HG02885 (cell line): ENCODE results near the gene ANGPT4.
"Not testable (repeated sequence)": the region's sequence is repeated elsewhere in the genome, so short reads cannot be mapped to it uniquely, and the experiment has no call there.

Experiments
- ATAC-seq: cut with Tn5 transposase; IDR thresholded peaks from one replicate; pipeline ENCODE4 v1.9.1; 2021; ENCODE audit warnings: mild to moderate bottlenecking; ENCODE audit not compliant: unreplicated experiment, poor library complexity

Gene ANGPT4

DNA sequence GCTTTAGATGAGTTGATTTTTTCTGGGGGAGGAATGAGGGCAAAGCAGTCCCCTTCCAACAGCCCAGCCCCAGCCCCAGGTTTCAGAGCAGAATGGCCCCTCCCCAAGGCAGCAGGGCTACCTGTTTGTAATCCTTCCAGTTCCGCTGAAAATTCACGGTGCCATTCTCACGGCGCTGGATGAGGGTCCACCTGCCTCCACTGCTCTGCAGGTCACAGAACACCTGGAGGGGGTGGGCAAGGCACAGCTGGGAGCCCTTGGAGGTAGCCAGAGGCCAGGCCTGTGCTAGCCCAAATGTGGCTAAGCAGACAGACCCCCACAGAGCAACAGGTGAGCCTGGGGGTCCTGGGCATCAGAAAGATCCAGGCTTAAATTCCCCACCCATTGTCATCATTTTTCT lies 36.5 kb downstream of the ANGPT4 start:
- ATAC-seq: no peak

DNA sequence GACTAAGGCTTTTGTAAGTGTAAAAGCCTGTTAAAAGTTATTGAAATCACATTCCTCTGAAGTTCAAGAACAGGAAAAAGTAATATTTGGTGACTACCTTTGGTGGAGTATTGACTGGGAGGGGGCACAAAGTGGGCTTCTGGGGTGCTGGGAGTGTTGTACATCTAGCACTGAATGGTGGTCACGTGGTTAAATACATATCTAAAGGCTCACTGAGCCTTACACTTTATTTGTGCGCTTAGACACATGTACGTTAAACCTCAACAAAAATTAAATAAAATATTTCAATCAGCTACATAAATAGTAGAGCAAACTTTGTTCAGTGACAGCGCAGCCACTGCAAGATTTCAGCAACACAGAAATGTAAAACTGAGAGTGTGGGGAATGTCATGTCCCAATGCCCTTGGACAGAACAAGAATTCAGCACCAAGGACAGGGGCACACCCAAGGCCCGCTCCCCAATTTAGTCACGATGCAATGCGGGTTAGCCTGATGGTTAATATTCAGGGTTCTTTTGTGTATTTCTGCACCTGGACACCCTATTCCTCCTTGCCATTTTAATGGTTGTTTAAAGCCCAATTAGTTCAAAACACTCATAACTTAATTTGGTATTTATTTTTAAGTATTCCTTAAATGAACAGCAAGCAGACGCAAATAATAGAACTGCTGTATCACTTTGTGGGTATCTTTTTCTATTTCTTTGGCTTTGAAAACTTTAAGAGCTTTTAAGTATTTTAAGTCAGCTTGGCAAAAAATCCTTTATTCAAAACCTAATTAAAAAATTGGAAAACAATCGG lies 37.4 kb downstream of the ANGPT4 start:
- no peak for ATAC-seq

DNA sequence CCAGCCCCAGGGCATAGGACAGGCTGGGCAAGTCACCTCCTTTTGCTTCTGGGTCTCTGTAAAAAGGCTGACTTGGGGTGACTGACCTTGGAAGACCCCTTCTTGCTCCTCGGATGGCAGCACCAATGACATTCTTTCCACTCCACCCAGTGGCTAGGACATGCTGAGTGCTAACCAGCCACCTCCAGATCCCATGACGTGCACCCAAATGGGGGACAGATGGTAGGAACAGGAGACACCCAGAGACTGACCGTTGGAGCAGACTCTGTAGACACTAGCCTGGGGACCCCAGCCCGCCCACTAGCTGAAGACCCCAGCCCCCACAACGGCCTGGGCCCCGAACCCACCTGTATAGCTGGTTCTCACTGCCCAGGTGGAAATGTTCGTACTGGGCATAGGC lies 38.3 kb downstream of the ANGPT4 start:
- ATAC-seq: no peak

DNA sequence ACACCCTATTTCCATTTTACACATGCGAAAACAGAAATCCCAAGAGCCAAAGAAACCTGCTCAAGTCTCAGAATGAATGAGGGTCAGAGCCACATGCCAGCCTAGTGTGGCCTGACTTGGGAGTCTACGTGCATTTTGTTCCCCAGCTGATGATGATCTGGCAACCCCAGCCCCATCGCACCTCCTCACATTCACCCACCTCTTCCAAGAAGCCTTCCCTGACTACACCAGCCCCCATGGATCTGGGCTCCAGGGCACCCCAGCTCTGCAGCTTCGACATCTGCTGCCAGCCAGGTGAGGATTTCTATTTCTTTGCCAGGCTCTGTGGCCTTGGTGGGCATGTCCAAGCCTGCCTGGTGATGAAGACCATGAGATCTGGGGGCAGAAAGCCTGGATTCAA lies 41.0 kb downstream of the ANGPT4 start:
- ATAC-seq: no peak

DNA sequence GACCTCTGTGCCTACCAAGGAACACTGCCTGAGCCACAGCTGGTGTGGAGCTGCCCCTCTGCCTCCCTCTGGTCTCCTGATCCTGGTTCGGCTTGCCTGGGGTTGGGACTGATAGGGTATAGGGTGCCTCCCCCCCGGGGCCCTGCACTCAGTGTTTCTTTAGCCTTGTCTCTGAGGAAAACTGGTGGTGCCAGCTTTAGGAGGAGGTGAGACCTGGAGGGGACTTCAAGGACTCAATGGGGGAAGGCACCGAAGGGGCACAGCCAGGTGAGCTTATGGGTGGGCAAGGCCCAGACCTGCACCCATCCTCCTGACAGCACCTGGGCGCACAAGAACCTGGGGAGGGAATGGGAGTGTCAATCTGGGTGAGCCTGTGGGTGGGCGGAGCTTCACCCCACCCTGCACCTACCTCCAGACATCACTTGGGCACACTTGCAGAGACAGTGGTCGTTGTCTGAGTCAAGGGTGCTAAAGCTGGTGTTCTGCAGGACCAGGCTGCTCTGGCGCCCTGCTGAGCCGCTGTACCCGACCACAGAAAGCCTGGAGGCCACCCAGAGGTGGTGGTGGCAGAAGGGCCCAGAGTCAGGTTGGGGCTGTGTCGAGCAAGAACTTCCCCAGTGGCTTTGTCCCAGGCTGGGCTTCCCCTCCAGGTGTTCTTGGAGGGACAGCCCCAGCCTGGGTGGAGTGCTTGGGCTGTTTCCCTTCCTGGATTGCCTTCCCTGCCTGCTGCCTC lies 42.1 kb downstream of the ANGPT4 start:
- ATAC-seq: no peak

DNA sequence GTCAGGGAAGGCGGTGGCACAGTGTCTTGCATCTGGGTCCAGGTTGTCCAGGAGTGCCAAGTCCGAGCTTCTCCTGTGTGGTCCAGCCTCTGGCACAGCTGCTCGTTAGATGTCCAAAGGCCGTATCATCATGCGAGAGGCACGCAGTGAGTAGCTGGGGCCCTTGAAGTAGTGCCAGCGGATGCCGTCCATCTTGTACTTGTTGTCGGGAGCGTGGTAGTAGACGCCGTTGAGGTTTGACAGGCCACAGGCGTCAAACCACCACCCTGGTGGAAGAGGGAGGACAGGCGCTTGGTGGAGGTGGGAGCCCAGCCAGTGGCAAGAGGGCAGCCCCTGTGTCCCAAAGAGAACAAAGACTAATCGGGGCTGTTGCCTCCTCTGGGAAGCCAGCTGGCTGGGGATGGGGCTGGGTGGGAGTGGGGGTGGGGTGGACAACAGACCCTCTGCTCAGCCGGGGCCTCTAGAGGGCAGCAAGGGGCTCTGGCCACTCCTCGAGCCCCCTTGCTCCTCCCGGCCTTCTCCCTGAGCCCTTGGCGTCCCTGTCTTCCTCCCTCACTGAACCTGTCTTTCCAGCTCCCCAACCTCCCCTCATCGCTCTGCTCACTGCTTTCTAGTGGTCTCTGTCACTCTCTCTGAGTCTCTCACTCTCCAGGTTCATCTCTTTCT lies 43.1 kb downstream of the ANGPT4 start:
- ATAC-seq: no peak

DNA sequence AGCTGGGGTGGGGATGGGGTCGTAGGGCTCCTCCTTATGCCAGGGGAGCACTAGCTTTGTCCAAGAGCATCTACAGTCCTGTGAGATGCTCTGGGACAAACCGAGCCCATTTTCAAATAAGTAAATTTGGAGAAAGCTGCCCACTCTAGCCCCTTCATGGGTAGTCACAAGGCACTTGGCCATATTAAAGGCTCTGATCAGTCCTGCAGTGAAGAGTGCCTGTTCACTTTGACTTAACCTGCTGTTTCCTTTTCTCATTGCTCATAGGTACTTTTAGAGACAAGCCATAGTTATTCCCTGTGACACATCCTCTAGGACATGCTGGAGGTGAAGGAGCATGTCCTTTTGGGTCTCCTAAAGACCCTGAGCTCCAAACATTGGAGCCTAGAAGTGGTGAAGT lies 44.2 kb downstream of the ANGPT4 start:
- ATAC-seq: no peak

DNA sequence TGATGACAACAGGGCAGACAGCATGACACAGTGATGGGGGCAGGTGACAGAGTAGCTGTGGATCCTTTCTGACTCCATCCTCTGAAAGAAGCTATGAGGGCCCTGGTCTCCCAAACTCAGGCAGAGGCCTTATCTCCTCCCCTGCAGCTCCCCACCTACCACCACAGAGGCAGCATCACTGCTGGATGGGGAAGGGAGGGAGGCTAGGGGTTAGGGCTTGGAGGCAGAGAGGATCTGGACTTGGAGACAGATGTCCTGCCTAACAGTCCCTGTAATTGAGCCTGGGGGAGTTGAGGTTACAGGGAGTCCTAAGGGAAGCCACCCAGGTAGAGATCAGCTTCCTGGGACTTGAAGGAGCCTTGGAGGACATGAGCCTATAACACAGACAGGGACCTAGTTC lies 44.7 kb downstream of the ANGPT4 start:
- ATAC-seq: no peak

DNA sequence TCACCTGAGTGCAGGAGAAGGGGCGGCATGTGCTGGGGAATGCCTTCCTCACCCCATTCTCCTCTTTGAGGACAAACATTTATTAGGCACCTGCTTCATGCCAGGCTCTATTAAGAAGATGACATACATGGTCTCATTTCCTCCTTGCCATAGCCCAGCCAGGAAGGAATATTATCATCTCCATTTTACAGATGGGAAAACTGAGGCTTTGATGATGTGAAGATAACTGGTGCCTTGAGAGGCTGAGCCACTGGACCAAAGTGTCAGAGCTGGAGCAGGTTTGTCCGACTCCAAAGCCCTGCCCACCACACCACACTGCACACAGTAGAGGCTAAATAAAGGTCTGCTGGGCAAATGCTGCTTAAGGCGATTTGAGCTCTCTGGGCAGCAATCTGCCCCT lies 45.4 kb downstream of the ANGPT4 start:
- ATAC-seq: no peak

DNA sequence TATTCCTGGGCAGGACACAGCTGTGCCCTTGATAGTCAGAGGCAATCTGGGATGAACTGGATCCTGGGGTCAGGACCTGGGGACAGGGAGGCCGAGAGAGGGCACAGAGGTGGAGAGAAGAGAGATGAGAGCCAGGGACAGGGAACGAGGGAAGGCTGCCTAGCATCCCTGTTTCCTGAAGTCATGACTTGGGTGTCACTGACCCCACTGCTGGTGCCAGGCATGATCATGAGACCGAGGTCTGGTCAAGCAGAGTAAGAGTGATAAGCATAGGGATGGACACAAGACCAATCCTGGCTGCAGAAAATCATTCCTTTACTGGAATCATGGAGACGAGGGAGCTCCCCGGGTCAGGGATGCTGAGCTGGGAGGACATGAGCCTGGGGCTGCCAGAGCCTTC lies 46.5 kb downstream of the ANGPT4 start:
- no peak for ATAC-seq

DNA sequence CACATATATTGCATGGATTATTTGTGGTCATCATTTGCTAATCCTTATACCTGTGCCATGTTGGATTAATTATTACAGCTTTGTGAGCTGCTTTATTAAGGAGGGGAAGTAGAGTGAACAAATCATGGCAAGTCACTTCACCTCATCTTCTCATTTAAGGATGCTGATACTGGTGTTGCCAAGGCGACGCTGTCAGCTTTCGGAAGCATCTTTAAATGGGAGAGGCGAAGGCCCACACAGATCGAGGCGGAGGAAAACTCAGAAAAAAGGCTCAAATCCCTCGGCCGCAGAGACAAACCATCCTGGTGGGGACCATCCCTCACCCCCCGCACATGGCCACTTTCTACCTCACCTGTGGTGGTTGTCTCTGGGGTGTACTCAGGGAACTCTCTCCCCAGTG lies 47.9 kb downstream of the ANGPT4 start:
- no peak for ATAC-seq

DNA sequence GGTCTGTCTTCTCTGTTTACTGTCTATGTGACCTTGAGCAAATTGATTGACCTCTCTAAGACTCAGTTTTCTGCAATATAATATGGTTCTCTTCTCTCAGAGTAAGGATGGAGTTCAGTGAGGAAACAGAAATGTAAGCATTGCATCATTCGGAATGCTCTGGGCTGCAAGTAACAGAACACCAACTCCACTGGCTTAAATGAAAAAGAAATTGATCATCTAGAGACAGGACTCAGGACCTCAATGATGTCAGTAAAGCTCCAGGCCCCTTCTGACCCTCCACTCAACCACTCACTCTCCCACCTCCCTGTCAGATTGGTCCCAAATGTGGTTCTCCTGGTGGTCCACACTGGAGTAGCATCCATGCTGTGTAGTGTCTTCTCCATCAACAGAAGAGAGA lies 50.7 kb downstream of the ANGPT4 start:
- ATAC-seq: no peak

DNA sequence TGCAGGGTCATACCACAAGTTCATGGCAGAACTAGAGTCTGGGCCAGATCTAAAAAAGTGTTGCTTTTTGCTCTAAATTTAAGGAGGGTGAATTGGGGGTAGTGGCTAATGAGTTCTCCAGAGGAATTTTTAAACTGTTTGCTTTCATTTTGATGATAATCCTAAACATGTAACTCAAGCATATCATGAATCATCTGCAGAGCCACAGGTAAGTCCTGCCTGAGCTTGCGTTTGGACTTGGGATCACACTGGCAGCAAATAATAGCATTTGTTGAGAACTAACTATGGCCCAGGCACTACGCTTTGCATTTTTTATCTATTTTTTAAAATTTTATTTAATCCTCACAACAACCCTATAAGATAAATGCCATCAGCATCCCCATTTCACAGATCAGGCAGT lies 55.2 kb downstream of the ANGPT4 start:
- ATAC-seq: no peak

DNA sequence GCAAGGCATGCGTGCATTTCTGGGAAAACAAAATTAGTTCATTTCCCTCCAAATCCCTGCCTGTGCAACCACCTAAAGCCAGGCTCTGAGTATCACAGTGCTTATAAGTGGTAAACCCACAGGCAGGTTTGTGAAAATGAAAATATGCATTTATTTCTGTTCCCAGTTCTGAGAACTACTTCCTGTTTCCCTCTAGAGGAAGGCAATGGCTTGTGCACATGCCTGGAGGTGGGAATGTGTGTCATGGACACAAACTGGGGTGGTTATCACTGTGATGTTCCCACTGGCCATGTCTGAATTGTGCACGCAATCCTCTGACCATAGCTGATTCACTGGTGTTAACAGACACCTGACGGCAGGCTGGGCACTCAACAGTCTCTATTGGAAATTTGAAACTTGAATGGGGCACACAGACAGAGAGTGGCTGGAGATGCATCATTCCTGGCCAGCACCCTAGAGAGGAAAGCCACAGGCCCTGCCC lies 56.3 kb downstream of the ANGPT4 start:
- ATAC-seq: no peak

DNA sequence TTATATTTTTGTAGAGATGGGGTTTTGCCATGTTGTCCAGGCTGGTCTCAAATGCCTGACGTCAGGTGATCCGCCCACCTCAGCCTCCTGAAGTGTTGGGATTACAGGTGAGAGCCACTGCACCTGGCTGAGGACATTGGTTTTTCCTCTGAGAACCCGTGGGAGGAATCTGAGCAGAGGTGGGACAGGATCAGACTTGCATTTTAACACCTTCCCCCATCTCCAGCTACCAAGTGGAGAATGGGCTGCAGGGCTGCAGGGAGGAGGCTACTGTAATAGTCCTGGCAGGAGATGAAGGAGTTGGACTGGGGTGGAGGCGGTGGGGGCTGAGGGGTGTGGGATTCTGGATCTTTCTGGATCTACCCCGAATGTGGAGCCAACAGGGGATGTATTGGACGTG lies 58.1 kb downstream of the ANGPT4 start:
- ATAC-seq: no peak

DNA sequence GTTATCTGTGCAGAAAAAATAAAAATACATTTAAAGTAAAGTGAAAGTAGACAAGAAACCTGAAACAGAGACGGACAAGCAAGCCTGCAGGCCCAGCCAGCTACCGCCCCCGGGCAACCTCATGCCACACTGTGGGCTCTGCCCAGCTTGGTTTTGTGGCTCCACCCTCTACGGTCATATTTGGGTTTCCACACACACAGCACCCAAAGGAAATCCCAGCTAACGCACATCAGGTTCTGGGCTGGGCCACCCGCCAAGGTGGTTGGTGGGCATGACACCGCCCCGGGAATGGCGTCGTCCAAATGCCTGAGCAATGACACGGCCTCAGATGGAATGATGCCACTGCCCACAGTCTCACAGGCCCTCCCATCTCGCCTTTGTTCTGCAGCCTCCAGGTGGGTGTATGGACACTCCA lies 59.8 kb downstream of the ANGPT4 start:
- ATAC-seq: no peak

DNA sequence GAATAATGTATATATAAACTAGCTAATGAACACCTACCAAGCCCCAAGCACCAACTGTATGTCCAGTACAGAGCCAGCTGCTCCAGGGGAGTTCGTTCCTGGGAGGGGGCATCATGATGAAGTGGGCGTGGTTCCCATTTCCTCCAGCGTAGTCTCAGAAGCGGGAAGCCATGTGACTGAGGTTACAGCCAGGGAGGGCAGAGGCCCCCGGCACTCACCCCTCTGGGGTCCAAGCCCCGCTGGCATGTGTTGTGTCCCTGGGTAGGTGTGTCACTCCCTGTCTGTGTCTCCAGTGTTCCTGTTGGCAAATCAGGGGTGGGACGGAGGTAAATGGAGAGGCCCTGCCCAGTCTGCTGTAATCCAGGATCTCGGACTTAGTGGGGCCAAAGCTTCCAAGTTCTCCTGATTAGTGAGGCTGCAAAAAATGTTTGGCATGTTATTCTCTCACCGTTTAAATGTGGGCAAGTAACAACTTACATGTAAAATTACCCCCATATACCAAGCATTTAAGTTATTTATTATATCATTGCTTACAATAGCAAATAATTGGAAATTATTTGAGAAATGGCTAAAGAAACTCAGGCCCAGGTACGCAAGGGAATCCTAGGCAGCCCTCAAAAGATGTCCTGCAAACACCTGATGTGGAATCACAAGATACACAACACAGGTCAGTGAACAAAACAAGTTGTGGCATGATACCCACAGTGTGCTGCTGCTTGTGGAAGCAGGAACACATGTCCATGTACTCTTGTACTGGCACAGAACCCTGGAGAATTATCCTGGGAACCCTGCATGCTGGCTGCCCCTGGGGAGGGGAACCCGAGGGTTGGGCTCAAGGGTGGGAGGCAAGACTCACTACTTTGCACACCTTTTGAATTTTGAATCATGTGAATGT lies 60.4 kb downstream of the ANGPT4 start:
- ATAC-seq: no peak

DNA sequence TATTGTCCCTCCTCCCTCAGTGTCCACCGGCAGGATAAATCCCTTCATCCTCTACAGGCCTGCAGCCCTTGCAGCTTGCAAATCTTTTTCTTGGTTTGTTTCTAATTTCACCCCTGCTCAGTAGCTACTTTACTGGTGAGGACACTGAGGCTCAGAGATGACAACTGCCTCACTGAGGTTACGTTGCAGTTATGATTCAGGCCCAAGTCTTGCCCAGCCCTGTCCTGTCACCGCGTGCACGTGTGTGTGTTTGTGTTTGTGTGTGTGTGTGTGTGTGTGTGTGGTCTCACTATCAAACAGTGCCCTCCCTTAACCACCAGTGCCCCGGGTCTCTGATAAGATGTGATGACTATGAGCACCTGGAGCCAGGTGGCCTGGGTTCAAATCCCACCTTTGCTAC lies 61.5 kb downstream of the ANGPT4 start:
- ATAC-seq: no peak

DNA sequence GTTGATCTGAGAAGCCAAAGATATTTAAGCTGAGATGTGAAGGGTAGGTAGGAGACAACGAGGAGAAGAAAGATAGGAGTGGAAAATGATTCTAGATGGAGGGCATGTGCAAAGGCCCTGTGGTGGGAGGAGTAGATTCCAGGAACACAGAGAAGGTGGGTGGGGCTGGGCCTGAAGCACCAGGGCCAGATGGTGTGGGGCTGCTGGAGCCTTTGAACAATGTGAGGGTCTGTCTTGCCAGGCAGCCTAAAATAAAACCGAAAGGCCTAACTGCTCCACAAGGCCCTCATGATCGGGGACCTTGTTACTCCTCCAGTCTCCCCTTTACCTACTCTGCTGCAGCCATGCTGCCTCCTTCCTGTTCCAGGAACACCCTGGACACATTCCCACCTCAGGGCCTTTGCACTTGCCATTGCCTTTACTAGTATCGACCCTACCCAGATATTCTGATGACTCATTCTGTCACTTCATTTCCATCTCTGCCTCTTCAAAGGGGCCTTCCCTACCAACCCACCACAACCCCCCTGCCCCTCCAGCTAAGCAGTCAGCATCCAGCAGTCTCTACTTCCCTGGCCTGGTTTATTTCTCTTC lies 62.6 kb downstream of the ANGPT4 start:
- ATAC-seq: no peak

DNA sequence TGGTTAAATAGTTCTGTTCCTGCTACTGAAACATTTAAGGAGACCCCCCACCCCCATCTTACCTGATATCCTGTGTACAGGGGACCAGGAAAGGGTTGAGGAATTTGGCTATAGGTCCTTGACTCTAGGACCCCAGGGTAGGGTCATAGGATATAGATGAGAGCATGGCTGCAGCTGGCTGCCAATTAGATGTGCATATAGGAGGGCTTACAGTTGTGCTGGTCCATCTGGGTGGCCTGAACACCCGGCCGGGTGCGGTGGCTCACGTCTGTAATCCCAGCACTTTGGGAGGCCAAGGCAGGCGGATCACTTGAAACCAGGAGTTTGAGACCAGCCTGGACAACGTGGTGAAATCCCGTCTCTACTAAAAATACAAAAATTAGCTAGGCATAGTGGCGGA lies 67.4 kb downstream of the ANGPT4 start:
- ATAC-seq: not testable (repeated sequence)
